K562 (cell line): ENCODE measurements around the gene HOXC4. TPM values are rescaled to one million over a fixed set of nuclear protein-coding genes. Genes with fewer than 3 reads are reported as not detected.
A peak's percentile ranks its signal among the peaks of the same experiment; 100 is the strongest.

Experiments used
- CHD1 ChIP-seq: fragments of 200-600 bp; sonication (generic); IDR thresholded peaks from one replicate; pipeline ENCODE4 v1.6.1; 2012; ENCODE audit warnings: mild to moderate bottlenecking, moderate library complexity, low read length, inconsistent platforms
- COPS2 ChIP-seq: fragments of 450-650 bp; conservative IDR thresholded peaks from 2 replicates; pipeline ENCODE4 v1.6.1; 2016; ENCODE audit warnings: mild to moderate bottlenecking, moderate library complexity
- EP300 ChIP-seq: IDR thresholded peaks from 2 replicates; pipeline ENCODE4 v1.6.1; 2012; ENCODE audit warnings: low read length, improper control_type of control experiment
- FOXA1 ChIP-seq: fragments of 450-650 bp; IDR thresholded peaks from 2 replicates; pipeline ENCODE4 v1.6.1; 2016; ENCODE audit warnings: mild to moderate bottlenecking, borderline replicate concordance
- HDAC2 ChIP-seq: fragments of 450-650 bp; IDR thresholded peaks from 2 replicates; pipeline ENCODE4 v1.6.1; 2016; ENCODE audit warnings: mild to moderate bottlenecking
- HMGN3 ChIP-seq: IDR thresholded peaks from 2 replicates; pipeline ENCODE4 v1.6.1; 2011; ENCODE audit warnings: borderline replicate concordance, low read depth, mild to moderate bottlenecking, mixed read lengths, low read length; ENCODE audit not compliant: insufficient read length; ENCODE audit errors: extremely low read depth
- HNRNPLL ChIP-seq: fragments of 200-400 bp; formaldehyde crosslinking; IDR thresholded peaks from 2 replicates; pipeline ENCODE4 v1.6.1; 2017; ENCODE audit warnings: low read length, low read depth, mild to moderate bottlenecking; ENCODE audit not compliant: poor library complexity, severe bottlenecking
- PHF21A ChIP-seq: fragments of 450-650 bp; IDR thresholded peaks from 2 replicates; pipeline ENCODE4 v1.6.1; 2017; ENCODE audit warnings: low read depth, borderline replicate concordance
- PURB ChIP-seq: sonication (generic); formaldehyde crosslinking; IDR thresholded peaks from 2 replicates; pipeline ENCODE4 v1.9.0; 2021; ENCODE audit warnings: low read depth, mild to moderate bottlenecking, missing genetic modification reagents
- RHOXF2B ChIP-seq: fragments of 250-450 bp; sonication (Bioruptor Pico); conservative IDR thresholded peaks from 2 replicates; pipeline ENCODE4 v1.5.1; 2021
- SOX6 ChIP-seq: fragments of 450-650 bp; IDR thresholded peaks from 2 replicates; pipeline ENCODE4 v1.6.1; 2014; ENCODE audit warnings: mild to moderate bottlenecking
- ZNF586 ChIP-seq: fragments of 450-650 bp; formaldehyde crosslinking; conservative IDR thresholded peaks from 2 replicates; pipeline ENCODE4 v1.4.0; 2020; ENCODE audit warnings: mild to moderate bottlenecking, moderate library complexity
- polyA plus RNA-seq, 8 experiments: library from polyadenylated mRNA; depleted of rRNA in 4 of 8; stranded (reverse) in 5 of 8; unstranded in 3 of 8; fragments of >200 nt; fragmentation: Nextera tagmentation in 2 of 8; fragmentation: Illumina TruSeq in 1 of 8; extraction: Ambion mirVana in 2 of 8; extraction: Trizol in 1 of 8; gene quantifications; 2 replicates each; pipeline versions ENCODE4 v1.2.1 to v1.2.3, GENCODE V29; 2011 to 2014; ENCODE audit warnings: inconsistent platforms in 1 of 8, missing spikeins in 1 of 8
- total RNA-seq, 7 experiments: library from RNA; depleted of rRNA in 6 of 7; stranded (reverse); fragments of >200 nt in 6 of 7; fragmentation: Illumina TruSeq in 2 of 7; extraction: Trizol in 2 of 7; gene quantifications; 2 replicates each; pipeline versions ENCODE4 v1.2.1 to v1.2.3, GENCODE V29; 2011 to 2021; ENCODE audit warnings: low replicate concordance in 1 of 7
- TF ChIP-seq, protein P1 (sequence below): fragments of 450-650 bp; IDR thresholded peaks from 2 replicates; pipeline ENCODE4 v1.6.1; 2016; ENCODE audit warnings: mild to moderate bottlenecking, moderate library complexity
- TF ChIP-seq, protein P2 (sequence below): sonication (generic); IDR thresholded peaks from 2 replicates; pipeline ENCODE4 v1.6.1; 2016
- TF ChIP-seq, protein P3 (sequence below): fragments of 250-450 bp; sonication (Bioruptor Pico); IDR thresholded peaks from 2 replicates; pipeline ENCODE4 v1.8.0; 2021; ENCODE audit warnings: mild to moderate bottlenecking, moderate library complexity

HOXC4 gene
- total and polyA plus RNA-seq, 9 of the 15 experiments (the other 6 are each of a cell fraction or from before 2014, with no cell fraction given) = 0.06 to 1.5 (median 0.44) TPM; not detected in 1

DNA sequence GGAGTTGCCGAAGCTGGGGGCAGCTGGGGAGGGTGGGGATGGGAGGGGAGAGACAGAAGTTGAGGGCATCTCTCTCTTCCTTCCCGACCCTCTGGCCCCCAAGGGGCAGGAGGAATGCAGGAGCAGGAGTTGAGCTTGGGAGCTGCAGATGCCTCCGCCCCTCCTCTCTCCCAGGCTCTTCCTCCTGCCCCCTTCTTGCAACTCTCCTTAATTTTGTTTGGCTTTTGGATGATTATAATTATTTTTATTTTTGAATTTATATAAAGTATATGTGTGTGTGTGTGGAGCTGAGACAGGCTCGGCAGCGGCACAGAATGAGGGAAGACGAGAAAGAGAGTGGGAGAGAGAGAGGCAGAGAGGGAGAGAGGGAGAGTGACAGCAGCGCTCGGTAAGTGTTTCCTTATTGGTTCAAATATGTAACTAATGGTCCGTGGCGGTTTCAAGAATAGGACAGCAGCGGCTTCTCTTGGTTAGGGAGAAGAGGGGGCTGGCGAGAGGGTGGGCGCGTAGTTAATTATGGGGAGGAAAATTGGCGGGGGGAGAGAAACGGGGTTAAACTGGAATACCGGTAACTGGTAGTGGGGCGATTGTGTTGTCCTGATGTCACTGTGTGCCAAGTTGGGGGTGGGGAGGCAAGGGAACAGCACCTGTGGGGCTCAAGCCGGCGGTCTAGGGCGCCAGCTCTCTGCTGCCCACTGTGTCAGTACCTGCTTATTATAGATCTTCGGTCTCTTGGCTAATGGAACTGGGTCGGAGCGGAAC lies 36.4 kb upstream of the HOXC4 start (continued):
- TF ChIP-seq, protein P1, sequence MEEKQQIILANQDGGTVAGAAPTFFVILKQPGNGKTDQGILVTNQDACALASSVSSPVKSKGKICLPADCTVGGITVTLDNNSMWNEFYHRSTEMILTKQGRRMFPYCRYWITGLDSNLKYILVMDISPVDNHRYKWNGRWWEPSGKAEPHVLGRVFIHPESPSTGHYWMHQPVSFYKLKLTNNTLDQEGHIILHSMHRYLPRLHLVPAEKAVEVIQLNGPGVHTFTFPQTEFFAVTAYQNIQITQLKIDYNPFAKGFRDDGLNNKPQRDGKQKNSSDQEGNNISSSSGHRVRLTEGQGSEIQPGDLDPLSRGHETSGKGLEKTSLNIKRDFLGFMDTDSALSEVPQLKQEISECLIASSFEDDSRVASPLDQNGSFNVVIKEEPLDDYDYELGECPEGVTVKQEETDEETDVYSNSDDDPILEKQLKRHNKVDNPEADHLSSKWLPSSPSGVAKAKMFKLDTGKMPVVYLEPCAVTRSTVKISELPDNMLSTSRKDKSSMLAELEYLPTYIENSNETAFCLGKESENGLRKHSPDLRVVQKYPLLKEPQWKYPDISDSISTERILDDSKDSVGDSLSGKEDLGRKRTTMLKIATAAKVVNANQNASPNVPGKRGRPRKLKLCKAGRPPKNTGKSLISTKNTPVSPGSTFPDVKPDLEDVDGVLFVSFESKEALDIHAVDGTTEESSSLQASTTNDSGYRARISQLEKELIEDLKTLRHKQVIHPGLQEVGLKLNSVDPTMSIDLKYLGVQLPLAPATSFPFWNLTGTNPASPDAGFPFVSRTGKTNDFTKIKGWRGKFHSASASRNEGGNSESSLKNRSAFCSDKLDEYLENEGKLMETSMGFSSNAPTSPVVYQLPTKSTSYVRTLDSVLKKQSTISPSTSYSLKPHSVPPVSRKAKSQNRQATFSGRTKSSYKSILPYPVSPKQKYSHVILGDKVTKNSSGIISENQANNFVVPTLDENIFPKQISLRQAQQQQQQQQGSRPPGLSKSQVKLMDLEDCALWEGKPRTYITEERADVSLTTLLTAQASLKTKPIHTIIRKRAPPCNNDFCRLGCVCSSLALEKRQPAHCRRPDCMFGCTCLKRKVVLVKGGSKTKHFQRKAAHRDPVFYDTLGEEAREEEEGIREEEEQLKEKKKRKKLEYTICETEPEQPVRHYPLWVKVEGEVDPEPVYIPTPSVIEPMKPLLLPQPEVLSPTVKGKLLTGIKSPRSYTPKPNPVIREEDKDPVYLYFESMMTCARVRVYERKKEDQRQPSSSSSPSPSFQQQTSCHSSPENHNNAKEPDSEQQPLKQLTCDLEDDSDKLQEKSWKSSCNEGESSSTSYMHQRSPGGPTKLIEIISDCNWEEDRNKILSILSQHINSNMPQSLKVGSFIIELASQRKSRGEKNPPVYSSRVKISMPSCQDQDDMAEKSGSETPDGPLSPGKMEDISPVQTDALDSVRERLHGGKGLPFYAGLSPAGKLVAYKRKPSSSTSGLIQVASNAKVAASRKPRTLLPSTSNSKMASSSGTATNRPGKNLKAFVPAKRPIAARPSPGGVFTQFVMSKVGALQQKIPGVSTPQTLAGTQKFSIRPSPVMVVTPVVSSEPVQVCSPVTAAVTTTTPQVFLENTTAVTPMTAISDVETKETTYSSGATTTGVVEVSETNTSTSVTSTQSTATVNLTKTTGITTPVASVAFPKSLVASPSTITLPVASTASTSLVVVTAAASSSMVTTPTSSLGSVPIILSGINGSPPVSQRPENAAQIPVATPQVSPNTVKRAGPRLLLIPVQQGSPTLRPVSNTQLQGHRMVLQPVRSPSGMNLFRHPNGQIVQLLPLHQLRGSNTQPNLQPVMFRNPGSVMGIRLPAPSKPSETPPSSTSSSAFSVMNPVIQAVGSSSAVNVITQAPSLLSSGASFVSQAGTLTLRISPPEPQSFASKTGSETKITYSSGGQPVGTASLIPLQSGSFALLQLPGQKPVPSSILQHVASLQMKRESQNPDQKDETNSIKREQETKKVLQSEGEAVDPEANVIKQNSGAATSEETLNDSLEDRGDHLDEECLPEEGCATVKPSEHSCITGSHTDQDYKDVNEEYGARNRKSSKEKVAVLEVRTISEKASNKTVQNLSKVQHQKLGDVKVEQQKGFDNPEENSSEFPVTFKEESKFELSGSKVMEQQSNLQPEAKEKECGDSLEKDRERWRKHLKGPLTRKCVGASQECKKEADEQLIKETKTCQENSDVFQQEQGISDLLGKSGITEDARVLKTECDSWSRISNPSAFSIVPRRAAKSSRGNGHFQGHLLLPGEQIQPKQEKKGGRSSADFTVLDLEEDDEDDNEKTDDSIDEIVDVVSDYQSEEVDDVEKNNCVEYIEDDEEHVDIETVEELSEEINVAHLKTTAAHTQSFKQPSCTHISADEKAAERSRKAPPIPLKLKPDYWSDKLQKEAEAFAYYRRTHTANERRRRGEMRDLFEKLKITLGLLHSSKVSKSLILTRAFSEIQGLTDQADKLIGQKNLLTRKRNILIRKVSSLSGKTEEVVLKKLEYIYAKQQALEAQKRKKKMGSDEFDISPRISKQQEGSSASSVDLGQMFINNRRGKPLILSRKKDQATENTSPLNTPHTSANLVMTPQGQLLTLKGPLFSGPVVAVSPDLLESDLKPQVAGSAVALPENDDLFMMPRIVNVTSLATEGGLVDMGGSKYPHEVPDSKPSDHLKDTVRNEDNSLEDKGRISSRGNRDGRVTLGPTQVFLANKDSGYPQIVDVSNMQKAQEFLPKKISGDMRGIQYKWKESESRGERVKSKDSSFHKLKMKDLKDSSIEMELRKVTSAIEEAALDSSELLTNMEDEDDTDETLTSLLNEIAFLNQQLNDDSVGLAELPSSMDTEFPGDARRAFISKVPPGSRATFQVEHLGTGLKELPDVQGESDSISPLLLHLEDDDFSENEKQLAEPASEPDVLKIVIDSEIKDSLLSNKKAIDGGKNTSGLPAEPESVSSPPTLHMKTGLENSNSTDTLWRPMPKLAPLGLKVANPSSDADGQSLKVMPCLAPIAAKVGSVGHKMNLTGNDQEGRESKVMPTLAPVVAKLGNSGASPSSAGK = no peak
- TF ChIP-seq EP300 (no peak), HDAC2 (no peak), SOX6 (no peak), PURB (CRISPR knock-in tag) (no peak), CHD1 (no peak), COPS2 (no peak), HMGN3 (no peak), RHOXF2B (CRISPR knock-in tag) (no peak), HNRNPLL (peak; percentile 23), PHF21A (0 out of 2 replicates have a peak, but pooled peaks have one; percentile 25), FOXA1 (no peak), ZNF586 (CRISPR knock-in tag) (no peak)
- TF ChIP-seq, protein P2, sequence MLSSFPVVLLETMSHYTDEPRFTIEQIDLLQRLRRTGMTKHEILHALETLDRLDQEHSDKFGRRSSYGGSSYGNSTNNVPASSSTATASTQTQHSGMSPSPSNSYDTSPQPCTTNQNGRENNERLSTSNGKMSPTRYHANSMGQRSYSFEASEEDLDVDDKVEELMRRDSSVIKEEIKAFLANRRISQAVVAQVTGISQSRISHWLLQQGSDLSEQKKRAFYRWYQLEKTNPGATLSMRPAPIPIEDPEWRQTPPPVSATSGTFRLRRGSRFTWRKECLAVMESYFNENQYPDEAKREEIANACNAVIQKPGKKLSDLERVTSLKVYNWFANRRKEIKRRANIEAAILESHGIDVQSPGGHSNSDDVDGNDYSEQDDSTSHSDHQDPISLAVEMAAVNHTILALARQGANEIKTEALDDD = no peak
- TF ChIP-seq, protein P3, sequence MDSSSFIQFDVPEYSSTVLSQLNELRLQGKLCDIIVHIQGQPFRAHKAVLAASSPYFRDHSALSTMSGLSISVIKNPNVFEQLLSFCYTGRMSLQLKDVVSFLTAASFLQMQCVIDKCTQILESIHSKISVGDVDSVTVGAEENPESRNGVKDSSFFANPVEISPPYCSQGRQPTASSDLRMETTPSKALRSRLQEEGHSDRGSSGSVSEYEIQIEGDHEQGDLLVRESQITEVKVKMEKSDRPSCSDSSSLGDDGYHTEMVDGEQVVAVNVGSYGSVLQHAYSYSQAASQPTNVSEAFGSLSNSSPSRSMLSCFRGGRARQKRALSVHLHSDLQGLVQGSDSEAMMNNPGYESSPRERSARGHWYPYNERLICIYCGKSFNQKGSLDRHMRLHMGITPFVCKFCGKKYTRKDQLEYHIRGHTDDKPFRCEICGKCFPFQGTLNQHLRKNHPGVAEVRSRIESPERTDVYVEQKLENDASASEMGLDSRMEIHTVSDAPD (CRISPR knock-in tag) = no peak
